Measurements from ENCODE around the gene SERPINB4. TPM values are rescaled to one million over a fixed set of nuclear protein-coding genes. Genes with fewer than 3 reads are reported as not detected.

Gene SERPINB4
- total and polyA plus RNA-seq, 12 donors, result not detected

DNA sequence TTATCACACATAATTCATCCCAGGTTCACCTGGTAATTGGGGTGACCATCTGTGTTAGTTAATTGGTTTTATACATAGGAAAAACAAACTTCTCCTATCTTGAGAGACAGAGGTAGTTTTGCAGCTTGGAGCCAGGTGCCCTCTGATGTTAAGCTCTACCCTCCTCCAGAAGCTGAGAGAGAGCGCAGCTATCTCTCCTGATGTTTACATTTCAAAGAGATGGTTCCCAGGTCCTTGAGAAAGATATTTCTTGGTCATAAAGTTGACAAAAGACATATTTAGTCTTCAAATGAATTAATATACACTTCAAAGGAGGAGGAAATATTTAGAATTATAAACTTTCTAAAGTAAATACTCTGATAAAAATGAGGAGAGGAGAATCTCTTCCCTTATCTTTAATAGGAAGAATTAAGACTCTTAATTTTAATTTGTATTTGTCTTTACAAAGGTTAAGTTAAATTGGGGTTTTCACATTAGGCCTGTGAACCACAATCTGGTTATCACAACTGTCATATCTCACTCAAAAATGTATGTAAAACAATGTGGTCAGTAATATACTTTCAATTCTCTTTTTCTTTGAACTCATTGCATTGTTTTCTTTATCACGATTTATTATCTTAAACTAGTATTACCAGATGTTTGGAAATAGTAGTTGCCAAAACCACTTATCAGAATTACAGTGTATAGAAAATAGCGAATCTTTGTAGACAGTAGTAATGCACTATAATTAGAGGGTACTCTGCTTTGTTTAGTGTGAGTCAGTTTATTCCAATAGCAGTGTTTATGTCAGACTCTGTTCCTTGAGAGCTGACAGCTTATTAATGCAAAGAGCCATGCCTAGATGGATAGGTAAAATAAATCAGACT lies 26.8 kb downstream of the SERPINB4 start:
- Histone ChIP-seq H3K36me3 (replicated peaks in 1 of 2) (no peaks in the 10 kb centered on the region), H3K27me3 (no peaks in the 10 kb centered on the region), H3K27ac (no peak overlapping the region), H3K4me1 (replicated peaks in 1 of 2) (no peaks in the 10 kb centered on the region), H3K9me3 (replicated peaks in 1 of 3) (no peaks in the 10 kb centered on the region), H3K4me3 (no peak overlapping the region)
- 30 to 40% (median 31%) methylated on average over 3 of the region's 3 CpGs for whole genome bisulfite sequencing, 4 donors
- DNase-seq, result no peak
- TF ChIP-seq, protein P1, sequence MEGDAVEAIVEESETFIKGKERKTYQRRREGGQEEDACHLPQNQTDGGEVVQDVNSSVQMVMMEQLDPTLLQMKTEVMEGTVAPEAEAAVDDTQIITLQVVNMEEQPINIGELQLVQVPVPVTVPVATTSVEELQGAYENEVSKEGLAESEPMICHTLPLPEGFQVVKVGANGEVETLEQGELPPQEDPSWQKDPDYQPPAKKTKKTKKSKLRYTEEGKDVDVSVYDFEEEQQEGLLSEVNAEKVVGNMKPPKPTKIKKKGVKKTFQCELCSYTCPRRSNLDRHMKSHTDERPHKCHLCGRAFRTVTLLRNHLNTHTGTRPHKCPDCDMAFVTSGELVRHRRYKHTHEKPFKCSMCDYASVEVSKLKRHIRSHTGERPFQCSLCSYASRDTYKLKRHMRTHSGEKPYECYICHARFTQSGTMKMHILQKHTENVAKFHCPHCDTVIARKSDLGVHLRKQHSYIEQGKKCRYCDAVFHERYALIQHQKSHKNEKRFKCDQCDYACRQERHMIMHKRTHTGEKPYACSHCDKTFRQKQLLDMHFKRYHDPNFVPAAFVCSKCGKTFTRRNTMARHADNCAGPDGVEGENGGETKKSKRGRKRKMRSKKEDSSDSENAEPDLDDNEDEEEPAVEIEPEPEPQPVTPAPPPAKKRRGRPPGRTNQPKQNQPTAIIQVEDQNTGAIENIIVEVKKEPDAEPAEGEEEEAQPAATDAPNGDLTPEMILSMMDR (IDR thresholded peaks at IDR 0.05), result no peak
- TF ChIP-seq POLR2A (IDR thresholded peaks at IDR 0.05), result no peak
- intact Hi-C loops (cut with DNase I), result no loop called here

DNA sequence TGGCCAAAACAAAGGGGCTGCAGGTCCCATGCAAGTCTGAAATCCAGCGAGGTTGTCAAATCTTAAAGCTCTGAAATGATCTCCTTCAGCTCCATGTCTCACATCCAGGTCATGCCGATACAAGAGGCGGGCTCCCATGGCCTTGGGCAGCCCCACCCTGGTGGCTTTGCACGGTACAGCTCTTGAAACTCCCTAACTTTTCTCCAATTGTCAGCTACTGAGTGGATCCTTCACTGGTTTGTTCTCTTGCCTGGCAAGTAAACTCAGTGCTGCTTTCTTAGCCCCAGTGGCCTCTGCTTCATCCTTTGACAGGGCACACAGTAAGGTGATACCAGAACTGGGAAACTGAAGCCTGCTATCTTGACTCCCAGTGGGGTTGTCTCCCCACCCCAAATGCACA lies 30.6 kb downstream of the SERPINB4 start:
- Histone ChIP-seq H3K27me3 (no peaks in the 10 kb centered on the region), H3K27ac (no peak overlapping the region), H3K36me3 (replicated peaks in 1 of 2) (no peaks in the 10 kb centered on the region), H3K4me3 (no peak overlapping the region), H3K4me1 (replicated peaks in 1 of 2) (no peaks in the 10 kb centered on the region), H3K9me3 (replicated peaks in 1 of 3) (no peaks in the 10 kb centered on the region)
- TF ChIP-seq POLR2A (IDR thresholded peaks at IDR 0.05), result no peak
- TF ChIP-seq, protein P1 (IDR thresholded peaks at IDR 0.05), result no peak
- intact Hi-C loops (cut with DNase I), result no loop called here
- 57 to 82% (median 78%) methylated on average over 4 of the region's 4 CpGs for WGBS, 4 donors
- DNase-seq, result no peak

DNA sequence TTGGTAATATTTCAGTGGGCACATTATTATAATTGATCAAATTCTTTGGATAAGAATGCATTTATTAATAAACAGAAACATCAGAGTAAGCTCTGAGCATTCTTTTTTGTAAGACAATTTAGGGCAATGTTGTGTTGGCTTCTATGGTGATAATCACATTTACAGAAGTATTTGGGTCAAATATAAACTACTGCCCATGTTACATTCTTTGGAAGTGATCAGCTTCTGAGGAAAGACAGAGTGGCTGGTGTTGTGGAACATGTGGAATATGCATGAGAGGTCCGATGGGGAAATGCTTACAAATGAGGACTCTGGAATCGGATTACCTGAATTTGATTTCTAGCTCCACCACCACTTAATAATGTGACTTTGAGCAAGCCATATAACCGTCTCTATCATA lies 37.5 kb downstream of the SERPINB4 start:
- TF ChIP-seq POLR2A (IDR thresholded peaks at IDR 0.05), result no peak
- TF ChIP-seq, protein P1 (IDR thresholded peaks at IDR 0.05), result no peak
- H3K27ac ChIP-seq, result no peak overlapping the region
- H3K9me3 ChIP-seq (replicated peaks in 1 of 3), result no peaks in the 10 kb centered on the region
- no peaks in the 10 kb centered on the region for H3K27me3 ChIP-seq
- intact Hi-C loops (cut with DNase I), result no loop called here
- no peaks in the 10 kb centered on the region for H3K4me1 ChIP-seq (replicated peaks in 1 of 2)
- 62 to 84% (median 80%) methylated on average over 3 of the region's 3 CpGs for WGBS, 4 donors
- DNase-seq, result no peak
- no peak overlapping the region for H3K4me3 ChIP-seq
- H3K36me3 ChIP-seq (replicated peaks in 1 of 2), result no peaks in the 10 kb centered on the region

DNA sequence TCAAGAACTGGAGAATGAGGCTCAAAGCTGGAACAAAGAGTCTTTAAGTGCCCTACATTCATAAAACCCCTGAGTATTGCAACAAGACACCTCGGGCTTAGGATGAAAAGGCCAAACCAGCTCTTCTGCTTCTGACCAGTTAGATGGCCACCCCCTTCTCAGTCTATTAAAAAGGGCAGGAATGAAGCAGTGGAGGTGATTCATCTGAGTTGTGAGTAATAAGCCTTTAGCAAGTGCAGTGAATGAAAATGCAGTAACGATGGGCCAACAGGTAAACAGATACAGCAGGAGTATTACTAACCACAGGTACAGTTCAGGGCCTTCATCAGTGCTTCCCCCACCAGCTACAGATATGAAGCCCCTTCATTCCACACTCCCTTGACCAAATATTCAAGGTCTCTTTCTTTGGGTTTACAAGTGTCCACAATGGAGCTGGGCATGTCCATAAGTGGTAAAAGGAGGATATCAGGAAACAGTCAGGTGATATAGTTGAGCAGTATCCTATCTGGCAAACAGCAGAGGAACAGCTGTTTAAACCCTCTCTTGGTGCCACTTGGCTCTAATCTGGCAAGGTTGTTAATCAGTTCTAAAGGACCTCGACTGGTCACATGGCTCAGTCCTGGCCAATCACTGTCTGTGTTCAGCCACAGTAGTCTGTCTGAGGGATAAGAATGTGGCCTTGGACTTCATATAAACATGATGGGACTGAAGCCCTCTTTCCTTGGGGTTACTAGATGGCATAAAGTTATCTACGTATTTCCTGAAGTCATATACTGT lies 39.1 kb downstream of the SERPINB4 start:
- 46 to 63% (median 60%) methylated on average over 4 of the region's 4 CpGs for WGBS, 4 donors
- Histone ChIP-seq H3K4me3 (no peak overlapping the region), H3K4me1 (replicated peaks in 1 of 2) (no peaks in the 10 kb centered on the region), H3K9me3 (replicated peaks in 1 of 3) (no peaks in the 10 kb centered on the region), H3K27ac (no peak overlapping the region), H3K36me3 (replicated peaks in 1 of 2) (no peaks in the 10 kb centered on the region), H3K27me3 (no peaks in the 10 kb centered on the region)
- no peak for DNase-seq
- intact Hi-C loops (cut with DNase I), result no loop called here
- TF ChIP-seq, protein P1 (IDR thresholded peaks at IDR 0.05), result no peak
- TF ChIP-seq POLR2A (IDR thresholded peaks at IDR 0.05), result no peak
